K562 (cell line): Measurements from ENCODE around the gene GAPDH. TPM values are rescaled to one million over a fixed set of nuclear protein-coding genes. Genes with fewer than 3 reads are reported as not detected.

Source experiments
- ARID3A ChIP-seq: IDR thresholded peaks from 2 replicates; pipeline ENCODE4 v1.6.1; 2012; ENCODE audit warnings: low read depth, low read length, improper control_type of control experiment, borderline replicate concordance
- CCAR2 ChIP-seq: fragments of 200-400 bp; formaldehyde crosslinking; IDR thresholded peaks from 2 replicates; pipeline ENCODE4 v1.6.1; 2017; ENCODE audit warnings: mild to moderate bottlenecking, low read depth, low read length
- ESRRB ChIP-seq: fragments of 250-450 bp; sonication (Bioruptor Pico); IDR thresholded peaks from 2 replicates; pipeline ENCODE4 v1.5.0; 2020; ENCODE audit warnings: mild to moderate bottlenecking, moderate library complexity, borderline replicate concordance
- ETS2 ChIP-seq: IDR thresholded peaks from 2 replicates; pipeline ENCODE4 v1.6.1; 2016; ENCODE audit warnings: borderline replicate concordance, missing genetic modification characterization, mild to moderate bottlenecking, moderate library complexity, missing compliant biosample characterization; ENCODE audit not compliant: poor library complexity, severe bottlenecking
- NONO ChIP-seq, 2 experiments: fragments of 200-400 bp in 1 of 2; fragments of 450-650 bp in 1 of 2; formaldehyde crosslinking in 1 of 2; IDR thresholded peaks; 2 replicates each; pipeline ENCODE4 v1.6.1; 2017; ENCODE audit warnings: low read depth in 2 of 2, mild to moderate bottlenecking in 2 of 2, moderate library complexity in 2 of 2, low read length in 1 of 2
- PHTF2 ChIP-seq: fragments of 250-450 bp; sonication (Bioruptor Pico); IDR thresholded peaks from 2 replicates; pipeline ENCODE4 v1.5.0; 2021; ENCODE audit warnings: mild to moderate bottlenecking
- POLR2G ChIP-seq: fragments of 200-400 bp; formaldehyde crosslinking; IDR thresholded peaks from 2 replicates; pipeline ENCODE4 v1.6.1; 2017; ENCODE audit warnings: low read depth, mild to moderate bottlenecking, antibody characterized with exemption, low read length, moderate library complexity
- XRCC5 ChIP-seq: fragments of 200-400 bp; formaldehyde crosslinking; IDR thresholded peaks from 2 replicates; pipeline ENCODE4 v1.6.1; 2017; ENCODE audit warnings: low read depth, mild to moderate bottlenecking, low read length
- ZBTB11 ChIP-seq, 3 experiments: fragments of 200-800 bp in 1 of 3; fragments of 250-450 bp in 1 of 3; fragments of 450-650 bp in 1 of 3; sonication (Bioruptor Pico) in 1 of 3; sonication (Bioruptor generic) in 1 of 3; formaldehyde crosslinking in 1 of 3; IDR thresholded peaks; 2 replicates each; pipeline versions ENCODE4 v1.6.1 to v1.8.0; 2016 to 2022; ENCODE audit warnings: mild to moderate bottlenecking in 2 of 3, missing genetic modification characterization in 2 of 3, missing compliant biosample characterization in 1 of 3, moderate library complexity in 1 of 3
- polyA plus RNA-seq, 8 experiments: library from polyadenylated mRNA; depleted of rRNA in 4 of 8; stranded (reverse) in 5 of 8; unstranded in 3 of 8; fragments of >200 nt; fragmentation: Nextera tagmentation in 2 of 8; fragmentation: Illumina TruSeq in 1 of 8; extraction: Ambion mirVana in 2 of 8; extraction: Trizol in 1 of 8; gene quantifications; 2 replicates each; pipeline versions ENCODE4 v1.2.1 to v1.2.3, GENCODE V29; 2011 to 2014; ENCODE audit warnings: inconsistent platforms in 1 of 8, missing spikeins in 1 of 8
- total RNA-seq, 7 experiments: library from RNA; depleted of rRNA in 6 of 7; stranded (reverse); fragments of >200 nt in 6 of 7; fragmentation: Illumina TruSeq in 2 of 7; extraction: Trizol in 2 of 7; gene quantifications; 2 replicates each; pipeline versions ENCODE4 v1.2.1 to v1.2.3, GENCODE V29; 2011 to 2021; ENCODE audit warnings: low replicate concordance in 1 of 7
- TF ChIP-seq, protein P1 (sequence below): fragments of 450-650 bp; IDR thresholded peaks from 2 replicates; pipeline ENCODE4 v1.6.1; 2016; ENCODE audit warnings: mild to moderate bottlenecking, moderate library complexity

GAPDH gene
- total and polyA plus RNA-seq, 9 of the 15 experiments (the other 6 are each of a cell fraction or from before 2014, with no cell fraction given) = 2,206 to 6,793 (median 4,217) TPM

- peak in 1 of 3 experiments; percentile 73; a peak in 1 of 6 replicates for TF ChIP-seq ZBTB11 (CRISPR knock-in tag; IDR thresholded peaks at IDR 0.05)
- no peak for TF ChIP-seq PHTF2 (CRISPR knock-in tag)
- no peak; the same call in 1 of the 2 replicates for TF ChIP-seq XRCC5
- no peak for TF ChIP-seq ESRRB
- TF ChIP-seq CCAR2 = no peak
- TF ChIP-seq ARID3A = no peak
- TF ChIP-seq POLR2G = no peak
- TF ChIP-seq, protein P1, sequence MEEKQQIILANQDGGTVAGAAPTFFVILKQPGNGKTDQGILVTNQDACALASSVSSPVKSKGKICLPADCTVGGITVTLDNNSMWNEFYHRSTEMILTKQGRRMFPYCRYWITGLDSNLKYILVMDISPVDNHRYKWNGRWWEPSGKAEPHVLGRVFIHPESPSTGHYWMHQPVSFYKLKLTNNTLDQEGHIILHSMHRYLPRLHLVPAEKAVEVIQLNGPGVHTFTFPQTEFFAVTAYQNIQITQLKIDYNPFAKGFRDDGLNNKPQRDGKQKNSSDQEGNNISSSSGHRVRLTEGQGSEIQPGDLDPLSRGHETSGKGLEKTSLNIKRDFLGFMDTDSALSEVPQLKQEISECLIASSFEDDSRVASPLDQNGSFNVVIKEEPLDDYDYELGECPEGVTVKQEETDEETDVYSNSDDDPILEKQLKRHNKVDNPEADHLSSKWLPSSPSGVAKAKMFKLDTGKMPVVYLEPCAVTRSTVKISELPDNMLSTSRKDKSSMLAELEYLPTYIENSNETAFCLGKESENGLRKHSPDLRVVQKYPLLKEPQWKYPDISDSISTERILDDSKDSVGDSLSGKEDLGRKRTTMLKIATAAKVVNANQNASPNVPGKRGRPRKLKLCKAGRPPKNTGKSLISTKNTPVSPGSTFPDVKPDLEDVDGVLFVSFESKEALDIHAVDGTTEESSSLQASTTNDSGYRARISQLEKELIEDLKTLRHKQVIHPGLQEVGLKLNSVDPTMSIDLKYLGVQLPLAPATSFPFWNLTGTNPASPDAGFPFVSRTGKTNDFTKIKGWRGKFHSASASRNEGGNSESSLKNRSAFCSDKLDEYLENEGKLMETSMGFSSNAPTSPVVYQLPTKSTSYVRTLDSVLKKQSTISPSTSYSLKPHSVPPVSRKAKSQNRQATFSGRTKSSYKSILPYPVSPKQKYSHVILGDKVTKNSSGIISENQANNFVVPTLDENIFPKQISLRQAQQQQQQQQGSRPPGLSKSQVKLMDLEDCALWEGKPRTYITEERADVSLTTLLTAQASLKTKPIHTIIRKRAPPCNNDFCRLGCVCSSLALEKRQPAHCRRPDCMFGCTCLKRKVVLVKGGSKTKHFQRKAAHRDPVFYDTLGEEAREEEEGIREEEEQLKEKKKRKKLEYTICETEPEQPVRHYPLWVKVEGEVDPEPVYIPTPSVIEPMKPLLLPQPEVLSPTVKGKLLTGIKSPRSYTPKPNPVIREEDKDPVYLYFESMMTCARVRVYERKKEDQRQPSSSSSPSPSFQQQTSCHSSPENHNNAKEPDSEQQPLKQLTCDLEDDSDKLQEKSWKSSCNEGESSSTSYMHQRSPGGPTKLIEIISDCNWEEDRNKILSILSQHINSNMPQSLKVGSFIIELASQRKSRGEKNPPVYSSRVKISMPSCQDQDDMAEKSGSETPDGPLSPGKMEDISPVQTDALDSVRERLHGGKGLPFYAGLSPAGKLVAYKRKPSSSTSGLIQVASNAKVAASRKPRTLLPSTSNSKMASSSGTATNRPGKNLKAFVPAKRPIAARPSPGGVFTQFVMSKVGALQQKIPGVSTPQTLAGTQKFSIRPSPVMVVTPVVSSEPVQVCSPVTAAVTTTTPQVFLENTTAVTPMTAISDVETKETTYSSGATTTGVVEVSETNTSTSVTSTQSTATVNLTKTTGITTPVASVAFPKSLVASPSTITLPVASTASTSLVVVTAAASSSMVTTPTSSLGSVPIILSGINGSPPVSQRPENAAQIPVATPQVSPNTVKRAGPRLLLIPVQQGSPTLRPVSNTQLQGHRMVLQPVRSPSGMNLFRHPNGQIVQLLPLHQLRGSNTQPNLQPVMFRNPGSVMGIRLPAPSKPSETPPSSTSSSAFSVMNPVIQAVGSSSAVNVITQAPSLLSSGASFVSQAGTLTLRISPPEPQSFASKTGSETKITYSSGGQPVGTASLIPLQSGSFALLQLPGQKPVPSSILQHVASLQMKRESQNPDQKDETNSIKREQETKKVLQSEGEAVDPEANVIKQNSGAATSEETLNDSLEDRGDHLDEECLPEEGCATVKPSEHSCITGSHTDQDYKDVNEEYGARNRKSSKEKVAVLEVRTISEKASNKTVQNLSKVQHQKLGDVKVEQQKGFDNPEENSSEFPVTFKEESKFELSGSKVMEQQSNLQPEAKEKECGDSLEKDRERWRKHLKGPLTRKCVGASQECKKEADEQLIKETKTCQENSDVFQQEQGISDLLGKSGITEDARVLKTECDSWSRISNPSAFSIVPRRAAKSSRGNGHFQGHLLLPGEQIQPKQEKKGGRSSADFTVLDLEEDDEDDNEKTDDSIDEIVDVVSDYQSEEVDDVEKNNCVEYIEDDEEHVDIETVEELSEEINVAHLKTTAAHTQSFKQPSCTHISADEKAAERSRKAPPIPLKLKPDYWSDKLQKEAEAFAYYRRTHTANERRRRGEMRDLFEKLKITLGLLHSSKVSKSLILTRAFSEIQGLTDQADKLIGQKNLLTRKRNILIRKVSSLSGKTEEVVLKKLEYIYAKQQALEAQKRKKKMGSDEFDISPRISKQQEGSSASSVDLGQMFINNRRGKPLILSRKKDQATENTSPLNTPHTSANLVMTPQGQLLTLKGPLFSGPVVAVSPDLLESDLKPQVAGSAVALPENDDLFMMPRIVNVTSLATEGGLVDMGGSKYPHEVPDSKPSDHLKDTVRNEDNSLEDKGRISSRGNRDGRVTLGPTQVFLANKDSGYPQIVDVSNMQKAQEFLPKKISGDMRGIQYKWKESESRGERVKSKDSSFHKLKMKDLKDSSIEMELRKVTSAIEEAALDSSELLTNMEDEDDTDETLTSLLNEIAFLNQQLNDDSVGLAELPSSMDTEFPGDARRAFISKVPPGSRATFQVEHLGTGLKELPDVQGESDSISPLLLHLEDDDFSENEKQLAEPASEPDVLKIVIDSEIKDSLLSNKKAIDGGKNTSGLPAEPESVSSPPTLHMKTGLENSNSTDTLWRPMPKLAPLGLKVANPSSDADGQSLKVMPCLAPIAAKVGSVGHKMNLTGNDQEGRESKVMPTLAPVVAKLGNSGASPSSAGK = no peak
- no peak for TF ChIP-seq NONO (IDR thresholded peaks at IDR 0.05; ENCODE audit: low read depth in 2 of 2, low read length in 1 of 2)
- TF ChIP-seq ETS2 (tag) = no peak
Observed at GRCh38 chr12:6533653-6533922, 729 bp upstream of the GAPDH start (continued).
